Fibroblast of lung (primary cell): ENCODE measurements around the gene MAGEA12. TPM values are rescaled to one million over a fixed set of nuclear protein-coding genes. Genes with fewer than 3 reads are reported as not detected.
"Not testable (repeated sequence)": the region's sequence is repeated elsewhere in the genome, so short reads cannot be mapped to it uniquely, and the experiment has no call there.

Source experiments
- DNase-seq, 2 donors: peaks; one replicate each; pipeline versions ENCODE4 v3.0.0 to v3.0.0-alpha.2; 2010; ENCODE audit warnings: low read depth in 2 of 2
- H2AFZ ChIP-seq: 2 replicates; pipeline ENCODE4 v1.5.1; 2012; ENCODE audit warnings: low read length, control low read depth, inconsistent platforms
- H3K27ac ChIP-seq: 2 replicates; pipeline ENCODE4 v1.5.1; 2011; ENCODE audit warnings: low read length, control low read depth; ENCODE audit not compliant: insufficient read depth
- H3K27me3 ChIP-seq: 2 replicates; pipeline ENCODE4 v1.5.1; 2011; ENCODE audit warnings: mild to moderate bottlenecking, low read length; ENCODE audit not compliant: control insufficient read depth, insufficient read depth
- H3K36me3 ChIP-seq: 2 replicates; pipeline ENCODE4 v1.5.1; 2011; ENCODE audit warnings: low read length; ENCODE audit not compliant: control insufficient read depth, insufficient read depth
- H3K4me1 ChIP-seq: 2 replicates; pipeline ENCODE4 v1.5.1; 2011; ENCODE audit warnings: low read length; ENCODE audit not compliant: control insufficient read depth, insufficient read depth; ENCODE audit errors: extremely low read depth
- H3K4me2 ChIP-seq: 2 replicates; pipeline ENCODE4 v1.5.1; 2011; ENCODE audit warnings: low read length, control low read depth; ENCODE audit not compliant: insufficient read depth; ENCODE audit errors: extremely low read depth
- H3K4me3 ChIP-seq, 4 experiments: fragments of 200-600 bp in 1 of 4; sonication (generic) in 1 of 4; replicated peaks in 1 of 4; 2 replicates each; pipeline ENCODE4 v1.5.1; 2011 to 2016; ENCODE audit warnings: low read length in 4 of 4, low read depth in 3 of 4, mild to moderate bottlenecking in 3 of 4, control low read depth in 2 of 4, inconsistent platforms in 1 of 4, mixed read lengths in 1 of 4; ENCODE audit not compliant: insufficient read depth in 1 of 4; ENCODE audit errors: control extremely low read depth in 1 of 4
- H3K79me2 ChIP-seq: 2 replicates; pipeline ENCODE4 v1.5.1; 2012; ENCODE audit warnings: mild to moderate bottlenecking, low read length, inconsistent platforms; ENCODE audit not compliant: control insufficient read depth, insufficient read depth
- H3K9ac ChIP-seq: 2 replicates; pipeline ENCODE4 v1.5.1; 2011; ENCODE audit warnings: mild to moderate bottlenecking, low read length, control low read depth; ENCODE audit not compliant: insufficient read depth
- H3K9me3 ChIP-seq: 2 replicates; pipeline ENCODE4 v1.5.1; 2012; ENCODE audit warnings: low read depth, low read length; ENCODE audit not compliant: control insufficient read depth, insufficient read depth
- H4K20me1 ChIP-seq: 2 replicates; pipeline ENCODE4 v1.5.1; 2011; ENCODE audit warnings: low read length; ENCODE audit not compliant: control insufficient read depth, insufficient read depth; ENCODE audit errors: extremely low read depth
- CTCF ChIP-seq, 2 donors: IDR thresholded peaks in 1 of 2; conservative IDR thresholded peaks in 1 of 2; 1 replicate in 1 of 2; 2 replicates in 1 of 2; pipeline ENCODE4 v1.5.1; 2011 to 2012; ENCODE audit warnings: low read length in 2 of 2, control low read depth in 1 of 2, inconsistent platforms in 1 of 2, low read depth in 1 of 2, mild to moderate bottlenecking in 1 of 2
- polyA minus RNA-seq: library from RNA; depleted of rRNA, polyadenylated mRNA; stranded (reverse); fragments of >200 nt; gene quantifications from 2 replicates; pipeline ENCODE4 v1.2.3, GENCODE V29; 2011; ENCODE audit warnings: low replicate concordance
- polyA plus RNA-seq, 2 donors: library from polyadenylated mRNA; depleted of rRNA in 1 of 2; stranded (reverse) in 1 of 2; unstranded in 1 of 2; fragments of >200 nt; gene quantifications; 2 replicates each; pipeline ENCODE4 v1.2.1, GENCODE V29; 2011 to 2012; ENCODE audit warnings: missing spikeins in 1 of 2
- total RNA-seq: library from RNA; depleted of rRNA; stranded (reverse); fragments of >200 nt; gene quantifications from 2 replicates; pipeline ENCODE4 v1.2.1, GENCODE V29; 2014

The MAGEA12 gene, protein sequence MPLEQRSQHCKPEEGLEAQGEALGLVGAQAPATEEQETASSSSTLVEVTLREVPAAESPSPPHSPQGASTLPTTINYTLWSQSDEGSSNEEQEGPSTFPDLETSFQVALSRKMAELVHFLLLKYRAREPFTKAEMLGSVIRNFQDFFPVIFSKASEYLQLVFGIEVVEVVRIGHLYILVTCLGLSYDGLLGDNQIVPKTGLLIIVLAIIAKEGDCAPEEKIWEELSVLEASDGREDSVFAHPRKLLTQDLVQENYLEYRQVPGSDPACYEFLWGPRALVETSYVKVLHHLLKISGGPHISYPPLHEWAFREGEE
- total RNA-seq (not detected in 2 replicates), polyA plus RNA-seq (not detected in 2 replicates), polyA minus RNA-seq (not detected in 2 replicates)
- not detected in 2 replicates for polyA plus RNA-seq (2012)

DNA sequence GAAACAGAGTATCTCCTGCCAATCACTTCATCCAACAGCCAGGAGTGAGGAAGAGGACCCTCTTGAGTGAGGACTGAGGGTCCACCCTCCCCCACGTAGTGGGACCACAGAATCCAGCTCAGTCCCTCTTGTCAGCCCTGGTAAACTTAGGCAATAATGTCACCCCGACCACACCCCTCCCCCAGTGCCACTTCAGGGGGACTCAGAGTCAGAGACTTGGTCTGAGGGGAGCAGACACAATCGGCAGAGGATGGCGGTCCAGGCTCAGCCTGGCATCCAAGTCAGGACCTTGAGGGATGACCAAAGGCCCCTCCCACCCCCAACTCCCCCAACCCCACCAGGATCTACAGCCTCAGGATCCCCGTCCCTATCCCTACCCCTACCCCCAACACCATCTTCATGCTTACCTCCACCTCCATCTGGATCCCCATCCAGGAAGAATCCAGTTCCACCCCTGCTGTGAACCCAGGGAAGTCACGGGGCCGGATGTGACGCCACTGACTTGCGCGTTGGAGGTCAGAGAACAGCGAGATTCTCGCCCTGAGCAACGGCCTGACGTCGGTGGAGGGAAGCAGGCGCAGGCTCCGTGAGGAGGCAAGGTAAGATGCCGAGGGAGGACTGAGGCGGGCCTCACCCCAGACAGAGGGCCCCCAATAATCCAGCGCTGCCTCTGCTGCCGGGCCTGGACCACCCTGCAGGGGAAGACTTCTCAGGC is at the start of gene MAGEA12, which contains the start of gene CSAG1:
MAGEA12 (plus strand) TSS at position 497 of the 715 bp plus-strand sequence. CDS start 2,405 bp downstream, outside the sequence.
CSAG1 (minus strand) TSS at position 461 of the 715 bp plus-strand sequence. CDS start 1,261 bp downstream, outside the sequence.
- no peak within 1 kb of the TSS for H3K4me2 ChIP-seq
- no peaks in the 10 kb centered on the region for H4K20me1 ChIP-seq
- H3K36me3 ChIP-seq: no peaks in the 10 kb centered on the region
- H3K27ac ChIP-seq: no peak within 1 kb of the TSS
- TF ChIP-seq CTCF (conservative IDR thresholded peaks at IDR 0.05 in 1 of 2, IDR thresholded peaks at IDR 0.05 in 1 of 2; ENCODE audit: low read depth in 1 of 2, low read length in 2 of 2): no peak
- H3K27me3 ChIP-seq: no peaks in the 10 kb centered on the region
- no peaks in the 10 kb centered on the region for H3K9me3 ChIP-seq
- no peak within 1 kb of the TSS for H3K4me3 ChIP-seq
- H3K4me1 ChIP-seq: no peaks in the 10 kb centered on the region
- DNase-seq: no peak
- no peaks in the 10 kb centered on the region for H3K79me2 ChIP-seq
- no peak within 1 kb of the TSS for H2AFZ ChIP-seq
- H3K9ac ChIP-seq: no peak within 1 kb of the TSS

- not testable (repeated sequence) for H3K9me3 ChIP-seq, H3K4me1 ChIP-seq, H2AFZ ChIP-seq, H3K27ac ChIP-seq, H3K79me2 ChIP-seq, H3K4me2 ChIP-seq, H3K4me3 ChIP-seq, H3K36me3 ChIP-seq, DNase-seq, H3K27me3 ChIP-seq, H4K20me1 ChIP-seq, H3K9ac ChIP-seq
Measured at GRCh38 chrX:152697952-152698931, 35.3 kb upstream of the MAGEA12 start, which contains the start of gene MAGEA3. Gene MAGEA3, plus strand, starts transcription at chrX:152698794. Its CDS starts 2,039 bp downstream, at chrX:152700833.

DNA sequence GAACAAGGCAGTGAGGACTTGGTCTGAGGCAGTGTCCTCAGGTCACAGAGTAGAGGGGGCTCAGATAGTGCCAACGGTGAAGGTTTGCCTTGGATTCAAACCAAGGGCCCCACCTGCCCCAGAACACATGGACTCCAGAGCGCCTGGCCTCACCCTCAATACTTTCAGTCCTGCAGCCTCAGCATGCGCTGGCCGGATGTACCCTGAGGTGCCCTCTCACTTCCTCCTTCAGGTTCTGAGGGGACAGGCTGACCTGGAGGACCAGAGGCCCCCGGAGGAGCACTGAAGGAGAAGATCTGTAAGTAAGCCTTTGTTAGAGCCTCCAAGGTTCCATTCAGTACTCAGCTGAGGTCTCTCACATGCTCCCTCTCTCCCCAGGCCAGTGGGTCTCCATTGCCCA is 33.2 kb upstream of the MAGEA12 start:
- not testable (repeated sequence) for H4K20me1 ChIP-seq, H2AFZ ChIP-seq, H3K36me3 ChIP-seq, H3K4me3 ChIP-seq, DNase-seq, H3K9me3 ChIP-seq, H3K27ac ChIP-seq, H3K79me2 ChIP-seq, H3K27me3 ChIP-seq, H3K9ac ChIP-seq, H3K4me1 ChIP-seq, H3K4me2 ChIP-seq

GRCh38 chrX:152706500-152706899 is 27.1 kb upstream of the MAGEA12 start:
- not testable (repeated sequence) for H3K79me2 ChIP-seq, H3K27me3 ChIP-seq, H3K36me3 ChIP-seq, H3K4me3 ChIP-seq, H4K20me1 ChIP-seq, H3K27ac ChIP-seq, H3K9me3 ChIP-seq, H3K9ac ChIP-seq, DNase-seq, H3K4me2 ChIP-seq, H2AFZ ChIP-seq, H3K4me1 ChIP-seq

GRCh38 chrX:152709173-152709572 is 24.4 kb upstream of the MAGEA12 start, which contains the start of gene CSAG2:
Gene CSAG2, minus strand, starts transcription at chrX:152709273. Its CDS starts 161 bp downstream, at chrX:152709112.
- H4K20me1 ChIP-seq, H3K9me3 ChIP-seq, H3K4me3 ChIP-seq, H3K27ac ChIP-seq, H3K4me2 ChIP-seq, H2AFZ ChIP-seq, H3K79me2 ChIP-seq, H3K9ac ChIP-seq, H3K4me1 ChIP-seq, H3K36me3 ChIP-seq, H3K27me3 ChIP-seq, DNase-seq: not testable (repeated sequence)
